WTC11 (cell line): Measurements from ENCODE around the gene LRRIQ4.

ENCODE experiments used
- CTCF ChIP-seq: fragments of 200-600 bp; IDR thresholded peaks from 2 replicates; pipeline ENCODE4 v1.8.0; 2022; ENCODE audit warnings: antibody characterized with exemption
- FOXJ3 ChIP-seq: sonication (generic); formaldehyde crosslinking; IDR thresholded peaks from 2 replicates; pipeline ENCODE4 v1.9.0; 2021; ENCODE audit warnings: missing genetic modification reagents, mild to moderate bottlenecking, borderline replicate concordance
- FOXK1 ChIP-seq: sonication (generic); formaldehyde crosslinking; IDR thresholded peaks from 2 replicates; pipeline ENCODE4 v1.8.0; 2022; ENCODE audit warnings: mild to moderate bottlenecking, moderate library complexity, missing genetic modification reagents
- IRF2 ChIP-seq: sonication (generic); formaldehyde crosslinking; IDR thresholded peaks from 2 replicates; pipeline ENCODE4 v1.8.0; 2022; ENCODE audit warnings: low read depth, missing genetic modification reagents, borderline replicate concordance
- MYBL2 ChIP-seq: sonication (generic); formaldehyde crosslinking; IDR thresholded peaks from 2 replicates; pipeline ENCODE4 v1.8.1; 2023; ENCODE audit warnings: mild to moderate bottlenecking, moderate library complexity, missing genetic modification reagents
- NFATC4 ChIP-seq: fragments of 250-450 bp; sonication (Bioruptor Pico); IDR thresholded peaks from 2 replicates; pipeline ENCODE4 v1.9.0; 2021; ENCODE audit warnings: mild to moderate bottlenecking
- NFE2L1 ChIP-seq: sonication (generic); formaldehyde crosslinking; IDR thresholded peaks from 2 replicates; pipeline ENCODE4 v1.8.1; 2023; ENCODE audit warnings: missing genetic modification reagents
- NFYB ChIP-seq: sonication (generic); formaldehyde crosslinking; conservative IDR thresholded peaks from 2 replicates; pipeline ENCODE4 v1.8.0; 2022; ENCODE audit warnings: low read depth, missing genetic modification reagents
- NR3C1 ChIP-seq: sonication (generic); formaldehyde crosslinking; conservative IDR thresholded peaks from 2 replicates; pipeline ENCODE4 v1.8.1; 2023; ENCODE audit warnings: low read depth, mild to moderate bottlenecking, missing genetic modification reagents
- TCF7 ChIP-seq: sonication (generic); formaldehyde crosslinking; IDR thresholded peaks from 2 replicates; pipeline ENCODE4 v1.8.0; 2022; ENCODE audit warnings: mild to moderate bottlenecking, low read depth, missing genetic modification reagents, moderate library complexity
- TP53 ChIP-seq: sonication (generic); formaldehyde crosslinking; IDR thresholded peaks from 2 replicates; pipeline ENCODE4 v1.8.1; 2023; ENCODE audit warnings: mild to moderate bottlenecking, missing genetic modification reagents
- USF2 ChIP-seq: sonication (generic); formaldehyde crosslinking; IDR thresholded peaks from 2 replicates; pipeline ENCODE4 v1.8.1; 2023; ENCODE audit warnings: mild to moderate bottlenecking, missing genetic modification reagents, moderate library complexity
- TF ChIP-seq, protein P1 (sequence below): sonication (generic); formaldehyde crosslinking; IDR thresholded peaks from 2 replicates; pipeline ENCODE4 v1.8.0; 2022; ENCODE audit warnings: mild to moderate bottlenecking, missing genetic modification reagents
- TF ChIP-seq, protein P2 (sequence below): sonication (generic); formaldehyde crosslinking; IDR thresholded peaks from 2 replicates; pipeline ENCODE4 v1.8.0; 2022; ENCODE audit warnings: mild to moderate bottlenecking, missing genetic modification reagents

GRCh38 chr3:169790687-169791429 is 21.8 kb upstream of the LRRIQ4 start:
- TF ChIP-seq, protein P1, sequence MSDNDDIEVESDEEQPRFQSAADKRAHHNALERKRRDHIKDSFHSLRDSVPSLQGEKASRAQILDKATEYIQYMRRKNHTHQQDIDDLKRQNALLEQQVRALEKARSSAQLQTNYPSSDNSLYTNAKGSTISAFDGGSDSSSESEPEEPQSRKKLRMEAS (CRISPR knock-in tag) = no peak
- TF ChIP-seq FOXK1 (no peak), FOXJ3 (no peak), NFYB (CRISPR knock-in tag) (no peak), CTCF (no peak), TP53 (CRISPR knock-in tag) (no peak), NFATC4 (CRISPR knock-in tag) (no peak), TCF7 (CRISPR knock-in tag) (no peak), MYBL2 (CRISPR knock-in tag) (no peak), NR3C1 (CRISPR knock-in tag) (no peak), IRF2 (CRISPR knock-in tag) (no peak), USF2 (CRISPR knock-in tag) (no peak), NFE2L1 (CRISPR knock-in tag) (no peak)
- TF ChIP-seq, protein P2, sequence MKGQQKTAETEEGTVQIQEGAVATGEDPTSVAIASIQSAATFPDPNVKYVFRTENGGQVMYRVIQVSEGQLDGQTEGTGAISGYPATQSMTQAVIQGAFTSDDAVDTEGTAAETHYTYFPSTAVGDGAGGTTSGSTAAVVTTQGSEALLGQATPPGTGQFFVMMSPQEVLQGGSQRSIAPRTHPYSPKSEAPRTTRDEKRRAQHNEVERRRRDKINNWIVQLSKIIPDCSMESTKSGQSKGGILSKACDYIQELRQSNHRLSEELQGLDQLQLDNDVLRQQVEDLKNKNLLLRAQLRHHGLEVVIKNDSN (CRISPR knock-in tag) = no peak
